ENCODE measurements around the gene STX4.

- no peak for TF ChIP-seq POLR2A (IDR thresholded peaks at IDR 0.05)
- TF ChIP-seq, protein P1, sequence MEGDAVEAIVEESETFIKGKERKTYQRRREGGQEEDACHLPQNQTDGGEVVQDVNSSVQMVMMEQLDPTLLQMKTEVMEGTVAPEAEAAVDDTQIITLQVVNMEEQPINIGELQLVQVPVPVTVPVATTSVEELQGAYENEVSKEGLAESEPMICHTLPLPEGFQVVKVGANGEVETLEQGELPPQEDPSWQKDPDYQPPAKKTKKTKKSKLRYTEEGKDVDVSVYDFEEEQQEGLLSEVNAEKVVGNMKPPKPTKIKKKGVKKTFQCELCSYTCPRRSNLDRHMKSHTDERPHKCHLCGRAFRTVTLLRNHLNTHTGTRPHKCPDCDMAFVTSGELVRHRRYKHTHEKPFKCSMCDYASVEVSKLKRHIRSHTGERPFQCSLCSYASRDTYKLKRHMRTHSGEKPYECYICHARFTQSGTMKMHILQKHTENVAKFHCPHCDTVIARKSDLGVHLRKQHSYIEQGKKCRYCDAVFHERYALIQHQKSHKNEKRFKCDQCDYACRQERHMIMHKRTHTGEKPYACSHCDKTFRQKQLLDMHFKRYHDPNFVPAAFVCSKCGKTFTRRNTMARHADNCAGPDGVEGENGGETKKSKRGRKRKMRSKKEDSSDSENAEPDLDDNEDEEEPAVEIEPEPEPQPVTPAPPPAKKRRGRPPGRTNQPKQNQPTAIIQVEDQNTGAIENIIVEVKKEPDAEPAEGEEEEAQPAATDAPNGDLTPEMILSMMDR (IDR thresholded peaks at IDR 0.05 in 4 of 5, conservative IDR thresholded peaks at IDR 0.05 in 1 of 5), result no peak
Observed at GRCh38 chr16:31085411-31085810, 52.1 kb downstream of the STX4 start.
